Pancreas (tissue), 10 donors: ENCODE results near the gene NXPH4. TPM values are rescaled to one million over a fixed set of nuclear protein-coding genes. Genes with fewer than 3 reads are reported as not detected.

Experiments
- ATAC-seq, 4 donors: fragments of 200-7000 bp; cut with Tn5 transposase; one replicate each; pipeline versions ENCODE4 v1.8.0 to v1.9.1; 2020; ENCODE audit warnings: mild to moderate bottlenecking in 4 of 4, moderate library complexity in 4 of 4
- DNase-seq, 6 donors: peaks; one replicate each; pipeline ENCODE4 v3.0.0-alpha.2; 2020
- FAIRE-seq: peaks from 2 replicates; lab custom pipeline; 2012; peaks lifted over from hg19 to GRCh38; lab: Jason Lieb, UNC
- H3K27ac ChIP-seq, 4 donors: fragments of 200-600 bp; sonication (generic); 1 replicate in 3 of 4; 2 replicates in 1 of 4; pipeline versions ENCODE4 v1.5.0 to v1.8.0; 2020
- H3K27me3 ChIP-seq, 4 donors: fragments of 200-600 bp; one replicate each; pipeline ENCODE4 v1.8.0; 2021
- H3K36me3 ChIP-seq, 3 donors: fragments of 200-600 bp; sonication (generic) in 1 of 3; one replicate each; pipeline versions ENCODE4 v1.5.0 to v1.8.0; 2020 to 2021
- H3K4me1 ChIP-seq, 3 donors: fragments of 200-600 bp; one replicate each; pipeline ENCODE4 v1.8.0; 2021
- H3K4me3 ChIP-seq, 4 donors: fragments of 200-600 bp; sonication (generic) in 2 of 4; one replicate each; pipeline versions ENCODE4 v1.5.0 to v1.8.0; 2020 to 2021
- H3K9me3 ChIP-seq, 4 donors: fragments of 200-600 bp; one replicate each; pipeline ENCODE4 v1.8.0; 2021
- WGBS, 2 donors: extraction: QIAGEN DNeasy Blood & Tissue Kit; methylation state at CpG; one replicate each; pipeline ENCODE4 v1.1.7; 2013; 5-methylcytosine and 5-hydroxymethylcytosine counted together
- intact Hi-C, 3 donors: fragments of 100-400 bp; cut with DNase I; formaldehyde crosslinking; loops; one replicate each; pipeline versions ENCODE4 v1.11.1 to v1.14.2; 2022
- polyA plus RNA-seq, 2 donors: library from polyadenylated mRNA; stranded (reverse); fragments of 200-250 nt; gene quantifications; one replicate each; pipeline ENCODE4 v1.2.3, GENCODE V29; 2013
- total RNA-seq, 6 donors: library from RNA; stranded (reverse); fragmentation: NEBNext Ultra II Directional in 4 of 6; extraction: Animal tissue kit (Norgen Biotek cat#: 25700) in 4 of 6; gene quantifications; one replicate each; pipeline versions ENCODE4 v1.2.1 to v1.2.4, GENCODE V29; 2021 to 2023
- TF ChIP-seq, protein P1 (sequence below), 4 donors: fragments of 200-600 bp; sonication (generic) in 3 of 4; IDR thresholded peaks; one replicate each; pipeline versions ENCODE4 v1.5.0 to v1.8.0; 2021; ENCODE audit warnings: antibody characterized with exemption in 4 of 4
- donor health status: healthy with polysubstance abuse.
- donor health status: DM: no; HTN: no; CAD: no; lungs with moderate emphysema.
- donor health status: DM: no; HTN: no; CAD: no.
- donor health status: control.
- donor health status: control.
- donor health status: Bipolar disorder and iron deficiency.
- donor health status: DM: yes; HTN: yes; CAD: no.
- donor health status: DM: no; HTN: no; CAD: no.
- donor health status: DM: no; HTN: no; CAD: no.
- donor health status: DM: yes; HTN: yes; CAD: no.

Gene NXPH4
- total and polyA plus RNA-seq, 8 donors = 0.28 to 3.3 (median 0.79) TPM

DNA sequence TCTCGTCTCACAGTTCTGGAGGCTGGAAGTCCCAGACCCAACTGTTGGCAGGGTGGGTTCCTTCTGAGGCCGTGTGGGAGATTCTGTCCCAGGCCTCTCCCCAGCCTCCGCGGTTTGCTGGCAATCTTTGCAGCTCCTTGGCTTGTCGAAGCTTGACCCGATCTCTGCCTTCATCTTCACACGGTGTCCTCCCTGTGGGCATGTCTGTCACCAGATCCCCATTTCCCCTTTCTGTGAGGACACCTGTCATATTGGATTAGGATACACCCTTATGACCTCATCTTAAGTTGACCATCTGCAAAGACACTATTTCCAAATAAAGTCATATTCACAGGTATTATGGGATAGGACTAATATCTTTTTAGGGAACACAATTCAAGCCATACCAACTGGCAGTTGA lies 46.6 kb upstream of the NXPH4 start:
- Histone ChIP-seq H3K36me3 (no peaks in the 10 kb centered on the region), H3K9me3 (no peaks in the 10 kb centered on the region), H3K4me1 (no peaks in the 10 kb centered on the region), H3K27me3 (no peaks in the 10 kb centered on the region), H3K27ac (no peak overlapping the region), H3K4me3 (no peak overlapping the region)
- FAIRE-seq (no peak), ATAC-seq (no peak), DNase-seq (no peak)
- TF ChIP-seq, protein P1, sequence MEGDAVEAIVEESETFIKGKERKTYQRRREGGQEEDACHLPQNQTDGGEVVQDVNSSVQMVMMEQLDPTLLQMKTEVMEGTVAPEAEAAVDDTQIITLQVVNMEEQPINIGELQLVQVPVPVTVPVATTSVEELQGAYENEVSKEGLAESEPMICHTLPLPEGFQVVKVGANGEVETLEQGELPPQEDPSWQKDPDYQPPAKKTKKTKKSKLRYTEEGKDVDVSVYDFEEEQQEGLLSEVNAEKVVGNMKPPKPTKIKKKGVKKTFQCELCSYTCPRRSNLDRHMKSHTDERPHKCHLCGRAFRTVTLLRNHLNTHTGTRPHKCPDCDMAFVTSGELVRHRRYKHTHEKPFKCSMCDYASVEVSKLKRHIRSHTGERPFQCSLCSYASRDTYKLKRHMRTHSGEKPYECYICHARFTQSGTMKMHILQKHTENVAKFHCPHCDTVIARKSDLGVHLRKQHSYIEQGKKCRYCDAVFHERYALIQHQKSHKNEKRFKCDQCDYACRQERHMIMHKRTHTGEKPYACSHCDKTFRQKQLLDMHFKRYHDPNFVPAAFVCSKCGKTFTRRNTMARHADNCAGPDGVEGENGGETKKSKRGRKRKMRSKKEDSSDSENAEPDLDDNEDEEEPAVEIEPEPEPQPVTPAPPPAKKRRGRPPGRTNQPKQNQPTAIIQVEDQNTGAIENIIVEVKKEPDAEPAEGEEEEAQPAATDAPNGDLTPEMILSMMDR (IDR thresholded peaks at IDR 0.05) = no peak
- WGBS, 2 donors = 83 to 85% methylated on average over 7 of the region's 7 CpGs
- intact Hi-C loops = loop anchor here in 1 of 3 donors (5.0 to 10.0 kb wide), 2 partner anchors 38 to 105 kb away; no protein-coding TSS in a partner anchor

DNA sequence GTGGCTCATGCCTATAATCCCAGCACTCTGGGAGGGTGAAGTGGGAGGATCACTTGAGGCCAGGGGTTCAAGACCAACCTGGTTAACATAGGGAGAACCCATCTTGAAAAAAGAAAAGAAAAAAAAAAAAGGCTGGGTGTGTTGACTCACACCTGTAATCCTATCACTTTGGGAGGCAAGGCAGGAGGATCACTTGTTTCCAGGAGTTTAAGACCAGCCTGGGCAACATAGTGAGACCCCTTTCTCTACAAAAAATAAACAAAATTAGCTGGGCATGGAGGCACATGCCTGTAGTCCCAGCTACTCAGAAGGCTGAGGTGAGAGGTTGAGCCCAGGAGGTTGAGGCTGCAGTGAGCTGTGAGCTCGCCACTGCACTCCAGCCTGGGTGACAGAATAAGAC lies 46.2 kb upstream of the NXPH4 start:
- H3K27ac ChIP-seq = no peak overlapping the region
- no peak for ATAC-seq
- TF ChIP-seq, protein P1 (IDR thresholded peaks at IDR 0.05) = no peak
- H3K9me3 ChIP-seq = no peaks in the 10 kb centered on the region
- H3K36me3 ChIP-seq = no peaks in the 10 kb centered on the region
- FAIRE-seq = no peak
- intact Hi-C loops = loop anchor here in 1 of 3 donors (10.0 kb wide), 1 partner anchor 106 kb away; no protein-coding TSS in a partner anchor
- no peak for DNase-seq
- H3K4me3 ChIP-seq = no peak overlapping the region
- WGBS, 2 donors = 71 to 82% methylated on average over 1 of the region's 1 CpG
- no peaks in the 10 kb centered on the region for H3K27me3 ChIP-seq
- H3K4me1 ChIP-seq = no peaks in the 10 kb centered on the region

DNA sequence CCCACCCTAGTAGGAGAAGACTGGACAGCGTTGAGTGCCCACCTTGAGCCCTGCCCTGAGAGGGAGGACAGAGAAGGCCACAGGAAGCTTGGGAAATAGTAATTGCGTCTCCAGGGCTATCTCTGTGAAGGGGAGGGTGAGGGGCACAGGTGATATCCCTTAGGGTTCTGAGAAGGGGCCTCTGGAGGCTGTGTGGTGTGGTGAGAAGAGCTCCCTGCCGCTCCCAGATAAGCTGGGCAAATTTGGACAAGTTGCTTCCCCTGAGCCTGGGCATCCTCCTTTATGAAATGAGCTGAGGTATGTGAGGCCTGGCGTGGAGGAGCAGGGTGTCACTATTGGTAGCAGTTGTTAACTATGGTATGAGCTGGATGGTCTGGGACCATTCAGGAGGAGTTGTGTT lies 45.7 kb upstream of the NXPH4 start:
- no peaks in the 10 kb centered on the region for H3K9me3 ChIP-seq
- WGBS, 2 donors = 86 to 94% methylated on average over 4 of the region's 4 CpGs
- no peak overlapping the region for H3K27ac ChIP-seq
- intact Hi-C loops = loop anchor here in 1 of 3 donors (10.0 kb wide), 1 partner anchor 106 kb away; no protein-coding TSS in a partner anchor
- TF ChIP-seq, protein P1 (IDR thresholded peaks at IDR 0.05) = no peak
- H3K4me3 ChIP-seq = no peak overlapping the region
- no peaks in the 10 kb centered on the region for H3K27me3 ChIP-seq
- ATAC-seq (no peak), DNase-seq (no peak), FAIRE-seq (no peak)
- H3K4me1 ChIP-seq = no peaks in the 10 kb centered on the region
- H3K36me3 ChIP-seq = no peaks in the 10 kb centered on the region

DNA sequence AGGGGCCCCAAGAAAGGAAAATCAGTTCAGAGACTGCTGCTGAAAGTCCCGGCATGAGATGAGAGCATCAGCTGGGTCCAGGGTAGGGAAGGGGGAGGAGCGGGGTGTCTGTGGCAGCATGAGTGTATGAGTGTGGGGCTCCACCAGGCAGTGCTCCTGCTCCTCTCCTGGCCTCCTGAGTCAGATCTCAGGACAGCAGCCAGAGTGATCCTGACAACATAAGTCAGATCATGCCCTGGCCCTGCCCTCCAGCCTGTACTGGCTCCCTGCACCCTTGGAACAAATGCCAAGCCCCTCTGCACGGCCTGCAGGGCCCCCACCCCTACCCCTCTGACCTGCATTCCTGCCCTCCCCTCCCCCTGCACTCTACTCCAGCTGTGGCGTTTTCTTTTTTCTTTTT lies 44.9 kb upstream of the NXPH4 start:
- H3K36me3 ChIP-seq = no peaks in the 10 kb centered on the region
- TF ChIP-seq, protein P1 (IDR thresholded peaks at IDR 0.05) = no peak
- 61 to 76% methylated on average over 4 of the region's 4 CpGs for WGBS, 2 donors
- H3K4me3 ChIP-seq = no peak overlapping the region
- DNase-seq = no peak
- no peak overlapping the region for H3K27ac ChIP-seq
- no peaks in the 10 kb centered on the region for H3K4me1 ChIP-seq
- ATAC-seq = peak in 1 of 4 donors; percentile 6
- intact Hi-C loops = loop anchor here in 1 of 3 donors (10.0 kb wide), 1 partner anchor 107 kb away; no protein-coding TSS in a partner anchor
- H3K9me3 ChIP-seq = no peaks in the 10 kb centered on the region
- no peak for FAIRE-seq
- no peaks in the 10 kb centered on the region for H3K27me3 ChIP-seq

DNA sequence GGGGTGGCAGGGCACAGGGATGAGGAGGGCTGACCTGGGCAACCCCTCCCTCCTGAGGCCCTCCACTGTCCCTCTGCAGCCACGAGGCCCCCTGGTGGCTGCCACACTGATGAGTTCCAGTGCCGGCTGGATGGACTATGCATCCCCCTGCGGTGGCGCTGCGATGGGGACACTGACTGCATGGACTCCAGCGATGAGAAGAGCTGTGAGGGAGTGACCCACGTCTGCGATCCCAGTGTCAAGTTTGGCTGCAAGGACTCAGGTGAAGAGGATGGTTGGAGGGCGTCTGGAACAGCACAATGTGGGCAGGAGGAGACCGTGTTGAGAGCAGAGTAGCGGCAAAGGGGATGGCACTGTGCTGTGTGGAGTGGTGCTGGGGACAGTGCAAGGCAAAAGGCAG lies 43.5 kb upstream of the NXPH4 start:
- Histone ChIP-seq H3K27ac (no peak overlapping the region), H3K27me3 (no peaks in the 10 kb centered on the region), H3K36me3 (no peaks in the 10 kb centered on the region), H3K4me3 (no peak overlapping the region), H3K9me3 (no peaks in the 10 kb centered on the region), H3K4me1 (no peaks in the 10 kb centered on the region)
- DNase-seq (no peak), ATAC-seq (peak in 1 of 4 donors; percentile 41), FAIRE-seq (no peak)
- intact Hi-C loops = loop anchor here in 1 of 3 donors (10.0 kb wide), 1 partner anchor 108 kb away; no protein-coding TSS in a partner anchor
- 63 to 68% methylated on average over 11 of the region's 11 CpGs for WGBS, 2 donors
- TF ChIP-seq, protein P1 (IDR thresholded peaks at IDR 0.05) = peak in 1 of 4 donors; percentile 11
